Measurements from ENCODE around the gene BICRA. TPM values are rescaled to one million over a fixed set of nuclear protein-coding genes. Genes with fewer than 3 reads are reported as not detected.

Gene BICRA
- polyA plus RNA-seq, 1 of the 3 experiments (the other 2 are of a cell fraction) = 1.4 TPM

GRCh38 chr19:47658431-47659348 lies 49.8 kb downstream of the BICRA start:
- 94% methylated on average over 24 of the region's 24 CpGs for WGBS (ENCODE audit: low lambda C conversion rate)
- Histone ChIP-seq H3K36me3 (replicated peaks in 1 of 2; ENCODE audit: control insufficient read depth in 1 of 2, insufficient read depth in 2 of 2, low read length in 1 of 2) (no peaks in the 10 kb centered on the region), H3K9me3 (no peaks in the 10 kb centered on the region), H3K9ac (no peak overlapping the region), H3F3A (replicated peaks; ENCODE audit: insufficient read depth) (peaks cover 12% of the 10 kb centered on the region), H3K9me2 (no peaks in the 10 kb centered on the region), H4K20me1 (ENCODE audit: insufficient read depth) (peaks cover 41% of the 10 kb centered on the region), H3K27ac (ENCODE audit: low read depth in 2 of 2, low read length in 1 of 2) (no peak overlapping the region), H3K4me1 (ENCODE audit: control insufficient read depth in 1 of 2, insufficient read depth in 2 of 2, low read depth in 1 of 2, low read length in 1 of 2) (no peaks in the 10 kb centered on the region; a peak in 1 of 4 replicates), H3K4me2 (no peak overlapping the region), H3K79me2 (ENCODE audit: insufficient read depth) (peaks cover 88% of the 10 kb centered on the region), H3K4me3 (ENCODE audit: low read depth in 2 of 2, low read length in 1 of 2) (no peak overlapping the region), H2AFZ (ENCODE audit: low read depth) (no peak overlapping the region), H3K27me3 (ENCODE audit: insufficient read depth) (no peaks in the 10 kb centered on the region)
- ChIA-PET POLR2A (no interaction called here), CTCF (interaction anchor here (0.8 to 2.2 kb wide), 2 partner anchors 41 to 84 kb away, joined by 3 to 4 read pairs; no protein-coding TSS in a partner anchor)
- DNase-seq = no peak
- TF ChIP-seq FOSL2 (IDR thresholded peaks at IDR 0.05; ENCODE audit: borderline replicate concordance, low read depth) (no peak), ELF1 (IDR thresholded peaks at IDR 0.05) (no peak), USF2 (IDR thresholded peaks at IDR 0.05; ENCODE audit: borderline replicate concordance, low read depth, low read length) (no peak), MEF2A (IDR thresholded peaks at IDR 0.05; ENCODE audit: borderline replicate concordance, low read depth) (no peak), CTCF (IDR thresholded peaks at IDR 0.05) (no peak), RFX5 (IDR thresholded peaks at IDR 0.05; ENCODE audit: low read length) (no peak), SMC3 (IDR thresholded peaks at IDR 0.05; ENCODE audit: low read depth, low read length) (no peak), RCOR1 (IDR thresholded peaks at IDR 0.05; ENCODE audit: low read length) (no peak), PBX3 (IDR thresholded peaks at IDR 0.05) (no peak)

GRCh38 chr19:47660435-47660832 lies 51.5 kb downstream of the BICRA start:
- no peaks in the 10 kb centered on the region for H3K27me3 ChIP-seq (ENCODE audit: insufficient read depth)
- no peak for DNase-seq
- TF ChIP-seq SIN3A (IDR thresholded peaks at IDR 0.05; ENCODE audit: borderline replicate concordance, low read depth, low read length) (no peak), USF1 (IDR thresholded peaks at IDR 0.05; ENCODE audit: borderline replicate concordance, low read depth) (no peak), TAF1 (IDR thresholded peaks at IDR 0.05; ENCODE audit: borderline replicate concordance, low read depth, low read length) (no peak), PBX3 (IDR thresholded peaks at IDR 0.05) (no peak), POLR2AphosphoS5 (IDR thresholded peaks at IDR 0.05; ENCODE audit: low read depth, low read length) (no peak), RFX5 (IDR thresholded peaks at IDR 0.05; ENCODE audit: low read length) (no peak), CHD2 (IDR thresholded peaks at IDR 0.05; ENCODE audit: low read length, partially characterized antibody) (no peak), RCOR1 (IDR thresholded peaks at IDR 0.05; ENCODE audit: low read length) (no peak), FOSL2 (IDR thresholded peaks at IDR 0.05; ENCODE audit: borderline replicate concordance, low read depth) (no peak), NFIC (IDR thresholded peaks at IDR 0.05; ENCODE audit: borderline replicate concordance) (no peak), MEF2A (IDR thresholded peaks at IDR 0.05; ENCODE audit: borderline replicate concordance, low read depth) (no peak), NRF1 (IDR thresholded peaks at IDR 0.05; ENCODE audit: low read depth, low read length) (no peak), EZH2phosphoT487 (IDR thresholded peaks at IDR 0.05; ENCODE audit: borderline replicate concordance, low read depth) (no peak), MAX (IDR thresholded peaks at IDR 0.05; ENCODE audit: low read depth) (no peak), GATA2 (CRISPR knock-in tag; IDR thresholded peaks at IDR 0.05) (no peak)
- no peaks in the 10 kb centered on the region; a peak in 1 of 4 replicates for H3K4me1 ChIP-seq (ENCODE audit: control insufficient read depth in 1 of 2, insufficient read depth in 2 of 2, low read depth in 1 of 2, low read length in 1 of 2)
- no peak overlapping the region for H3K27ac ChIP-seq (ENCODE audit: low read depth in 2 of 2, low read length in 1 of 2)
- H4K20me1 ChIP-seq (ENCODE audit: insufficient read depth) = peaks cover 44% of the 10 kb centered on the region
- no peak overlapping the region for H3K9ac ChIP-seq
- H3K36me3 ChIP-seq (replicated peaks in 1 of 2; ENCODE audit: control insufficient read depth in 1 of 2, insufficient read depth in 2 of 2, low read length in 1 of 2) = no peaks in the 10 kb centered on the region
- no peak overlapping the region for H3K4me3 ChIP-seq (ENCODE audit: low read depth in 2 of 2, low read length in 1 of 2)
- POLR2A ChIA-PET = no interaction called here
- H3F3A ChIP-seq (replicated peaks; ENCODE audit: insufficient read depth) = peaks cover 15% of the 10 kb centered on the region
- CTCF ChIA-PET = interaction anchor here (0.6 to 2.2 kb wide), 2 partner anchors 39 to 43 kb away, joined by 3 to 4 read pairs; no protein-coding TSS in a partner anchor
- no peak overlapping the region for H2AFZ ChIP-seq (ENCODE audit: low read depth)
- H3K79me2 ChIP-seq (ENCODE audit: insufficient read depth) = peaks cover 82% of the 10 kb centered on the region
- 86% methylated on average over 3 of the region's 6 CpGs for WGBS (ENCODE audit: low lambda C conversion rate)
- no peaks in the 10 kb centered on the region for H3K9me2 ChIP-seq
- no peak overlapping the region for H3K4me2 ChIP-seq
- H3K9me3 ChIP-seq = no peaks in the 10 kb centered on the region

Measured in SK-N-SH (cell line).